HCT116 (cell line): ENCODE measurements around the gene APBB2.

Experiments
- CTCF ChIP-seq, 3 experiments: fragments of 200-600 bp in 1 of 3; sonication (generic) in 1 of 3; IDR thresholded peaks in 2 of 3; conservative IDR thresholded peaks in 1 of 3; 2 replicates each; pipeline ENCODE4 v1.5.1; 2012 to 2017; ENCODE audit warnings: low read depth in 2 of 3, low read length in 2 of 3, antibody characterized with exemption in 1 of 3, borderline replicate concordance in 1 of 3, control low read depth in 1 of 3, mild to moderate bottlenecking in 1 of 3, mixed read lengths in 1 of 3, mixed run types in 1 of 3, moderate library complexity in 1 of 3; ENCODE audit not compliant: insufficient read depth in 1 of 3
- EGR1 ChIP-seq: IDR thresholded peaks from 2 replicates; pipeline ENCODE4 v1.6.1; 2012; ENCODE audit warnings: low read depth
- EZH2phosphoT487 ChIP-seq: fragments of 200-600 bp; IDR thresholded peaks from 2 replicates; pipeline ENCODE4 v1.6.1; 2018; ENCODE audit warnings: antibody characterized with exemption, borderline replicate concordance
- POLR2A ChIP-seq: IDR thresholded peaks from 2 replicates; pipeline ENCODE4 v1.7.0; 2011; ENCODE audit warnings: borderline replicate concordance; ENCODE audit not compliant: insufficient read depth, insufficient read length; ENCODE audit errors: extremely low read depth
- POLR2AphosphoS5 ChIP-seq: IDR thresholded peaks from 2 replicates; pipeline ENCODE4 v1.6.1; 2011; ENCODE audit warnings: mild to moderate bottlenecking, low read depth, low read length, moderate library complexity

DNA sequence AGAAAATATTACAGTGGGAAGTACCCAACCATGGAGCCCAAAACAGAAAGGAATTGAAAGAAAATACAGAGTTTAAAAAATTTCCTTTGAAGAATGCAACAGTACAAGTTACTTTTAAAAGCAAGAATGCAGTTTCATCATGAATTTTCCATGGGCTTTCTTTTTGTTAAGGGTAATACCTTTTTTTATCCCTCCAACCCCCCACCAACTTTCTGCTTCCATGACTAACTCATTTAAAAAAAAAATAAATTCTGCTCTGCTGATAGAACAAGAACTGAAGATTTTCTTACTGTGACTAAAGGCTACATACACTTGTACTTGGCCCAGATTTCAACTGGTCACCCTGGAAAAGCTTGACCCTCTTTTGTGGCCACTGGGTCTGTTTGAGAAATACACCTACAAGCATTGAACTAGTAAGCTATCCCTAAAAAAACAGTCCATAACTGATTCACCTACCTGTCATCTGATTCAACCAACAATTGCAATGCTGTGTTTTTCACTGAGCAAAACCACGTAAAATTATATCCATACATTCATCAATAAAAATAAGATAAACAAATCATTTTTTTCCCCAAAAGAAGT, 250.4 kb downstream of the APBB2 start:
- TF ChIP-seq CTCF (IDR thresholded peaks at IDR 0.05 in 2 of 3, conservative IDR thresholded peaks at IDR 0.05 in 1 of 3; ENCODE audit: borderline replicate concordance in 1 of 3, insufficient read depth in 1 of 3, low read depth in 2 of 3, low read length in 2 of 3) = no peak
- TF ChIP-seq POLR2A = no peak
- TF ChIP-seq EZH2phosphoT487 = no peak
- TF ChIP-seq POLR2AphosphoS5 = no peak
- TF ChIP-seq EGR1 = no peak
